Upper lobe of left lung (tissue), 6 donors: ENCODE data around the gene STK17B. TPM values are rescaled to one million over a fixed set of nuclear protein-coding genes. Genes with fewer than 3 reads are reported as not detected.

Experiments
- ATAC-seq, 2 donors: fragments of 200-7000 bp; cut with Tn5 transposase; one replicate each; pipeline ENCODE4 v1.9.1; 2022; ENCODE audit warnings: mild to moderate bottlenecking in 2 of 2, moderate library complexity in 2 of 2; ENCODE audit not compliant: low FRiP score in 2 of 2
- DNase-seq, 2 donors: peaks; one replicate each; pipeline ENCODE4 v3.0.0-alpha.2; 2019 to 2020
- H3K27ac ChIP-seq, 4 donors: fragments of 200-600 bp; sonication (generic); one replicate each; pipeline ENCODE4 v1.5.1; 2016 to 2019
- H3K27me3 ChIP-seq, 4 donors: fragments of 200-600 bp; sonication (generic); one replicate each; pipeline ENCODE4 v1.5.1; 2017 to 2019
- H3K36me3 ChIP-seq, 4 donors: fragments of 200-600 bp; sonication (generic); one replicate each; pipeline ENCODE4 v1.5.1; 2016 to 2019
- H3K4me1 ChIP-seq, 4 donors: fragments of 200-600 bp; sonication (generic); one replicate each; pipeline ENCODE4 v1.5.1; 2018 to 2019
- H3K4me3 ChIP-seq, 4 donors: fragments of 200-600 bp; sonication (generic); one replicate each; pipeline ENCODE4 v1.5.1; 2017 to 2019; ENCODE audit warnings: mild to moderate bottlenecking in 2 of 4, moderate library complexity in 1 of 4
- H3K9me3 ChIP-seq, 4 donors: fragments of 200-600 bp; sonication (generic); one replicate each; pipeline ENCODE4 v1.5.1; 2018 to 2019
- EP300 ChIP-seq, 4 donors: sonication (generic); formaldehyde crosslinking; IDR thresholded peaks; one replicate each; pipeline ENCODE4 v1.5.1; 2017; ENCODE audit warnings: antibody characterized with exemption in 4 of 4, control low read depth in 2 of 4
- POLR2A ChIP-seq, 4 donors: fragments of 450-650 bp; IDR thresholded peaks; one replicate each; pipeline ENCODE4 v1.5.1; 2016 to 2017; ENCODE audit warnings: antibody characterized with exemption in 4 of 4, mild to moderate bottlenecking in 2 of 4
- POLR2AphosphoS5 ChIP-seq, 2 donors: sonication (generic); formaldehyde crosslinking; IDR thresholded peaks; one replicate each; pipeline ENCODE4 v1.5.1; 2017; ENCODE audit warnings: antibody characterized with exemption in 2 of 2
- WGBS, 2 donors: methylation state at CpG; one replicate each; pipeline ENCODE4 v1.1.5; 2017 to 2018; 5-methylcytosine and 5-hydroxymethylcytosine counted together
- total RNA-seq, 6 donors: library from RNA; depleted of rRNA in 4 of 6; stranded (reverse); fragments of >200 nt in 4 of 6; gene quantifications; one replicate each; pipeline versions ENCODE4 v1.1.0 to v1.2.1, GENCODE V29; 2016 to 2021
- TF ChIP-seq, protein P1 (sequence below), 6 experiments: fragments of 450-650 bp in 4 of 6; fragments of 200-600 bp in 2 of 6; sonication (generic) in 2 of 6; IDR thresholded peaks; one replicate each; pipeline ENCODE4 v1.5.1; 2016 to 2019; ENCODE audit warnings: antibody characterized with exemption in 6 of 6
- donor health status: DM: no; HTN: no; CAD: no; lungs with moderate emphysema.
- donor health status: DM: no; HTN: yes; CAD: no; lungs with severe emphysema.

STK17B gene
- total RNA-seq, 6 donors from 2014 or later: 19.3 to 120 (median 53.4) TPM

DNA sequence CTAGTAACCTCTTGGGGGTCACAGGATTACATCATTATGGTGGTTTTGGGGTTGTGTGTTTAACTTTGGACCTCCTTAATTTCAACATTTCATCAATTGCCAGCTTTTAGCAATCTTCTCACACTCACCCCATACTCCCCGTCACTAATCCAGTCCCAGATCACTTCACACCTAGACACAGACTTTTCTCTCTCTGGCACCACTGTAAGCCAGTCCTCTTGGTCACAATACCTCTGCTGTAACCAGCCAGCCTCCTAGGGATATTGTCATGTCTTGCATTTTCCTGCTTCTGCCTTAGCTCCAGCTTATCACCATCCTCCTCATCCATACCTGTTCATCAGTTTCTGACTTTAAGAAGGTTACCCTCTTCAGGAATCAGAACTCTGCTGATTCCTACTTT is 1.6 kb upstream of the STK17B start:
- H3K27me3 ChIP-seq: no peaks in the 10 kb centered on the region
- DNase-seq (no peak), ATAC-seq (no peak)
- H3K9me3 ChIP-seq: no peaks in the 10 kb centered on the region
- H3K36me3 ChIP-seq: no peaks in the 10 kb centered on the region
- peaks cover 3 to 11% (median 5%) of the 10 kb centered on the region in 4 donors for H3K4me1 ChIP-seq
- H3K4me3 ChIP-seq: no peak overlapping the region
- H3K27ac ChIP-seq: peak overlapping the region in 2 of 4 donors; percentile 6 to 80
- 73% methylated on average over 1 of the region's 1 CpG for WGBS, 2 donors
- TF ChIP-seq EP300 (IDR thresholded peaks at IDR 0.05): no peak
- no peak for TF ChIP-seq POLR2AphosphoS5 (IDR thresholded peaks at IDR 0.05)
- no peak for TF ChIP-seq POLR2A (IDR thresholded peaks at IDR 0.05)
- TF ChIP-seq, protein P1, sequence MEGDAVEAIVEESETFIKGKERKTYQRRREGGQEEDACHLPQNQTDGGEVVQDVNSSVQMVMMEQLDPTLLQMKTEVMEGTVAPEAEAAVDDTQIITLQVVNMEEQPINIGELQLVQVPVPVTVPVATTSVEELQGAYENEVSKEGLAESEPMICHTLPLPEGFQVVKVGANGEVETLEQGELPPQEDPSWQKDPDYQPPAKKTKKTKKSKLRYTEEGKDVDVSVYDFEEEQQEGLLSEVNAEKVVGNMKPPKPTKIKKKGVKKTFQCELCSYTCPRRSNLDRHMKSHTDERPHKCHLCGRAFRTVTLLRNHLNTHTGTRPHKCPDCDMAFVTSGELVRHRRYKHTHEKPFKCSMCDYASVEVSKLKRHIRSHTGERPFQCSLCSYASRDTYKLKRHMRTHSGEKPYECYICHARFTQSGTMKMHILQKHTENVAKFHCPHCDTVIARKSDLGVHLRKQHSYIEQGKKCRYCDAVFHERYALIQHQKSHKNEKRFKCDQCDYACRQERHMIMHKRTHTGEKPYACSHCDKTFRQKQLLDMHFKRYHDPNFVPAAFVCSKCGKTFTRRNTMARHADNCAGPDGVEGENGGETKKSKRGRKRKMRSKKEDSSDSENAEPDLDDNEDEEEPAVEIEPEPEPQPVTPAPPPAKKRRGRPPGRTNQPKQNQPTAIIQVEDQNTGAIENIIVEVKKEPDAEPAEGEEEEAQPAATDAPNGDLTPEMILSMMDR (IDR thresholded peaks at IDR 0.05): no peak

DNA sequence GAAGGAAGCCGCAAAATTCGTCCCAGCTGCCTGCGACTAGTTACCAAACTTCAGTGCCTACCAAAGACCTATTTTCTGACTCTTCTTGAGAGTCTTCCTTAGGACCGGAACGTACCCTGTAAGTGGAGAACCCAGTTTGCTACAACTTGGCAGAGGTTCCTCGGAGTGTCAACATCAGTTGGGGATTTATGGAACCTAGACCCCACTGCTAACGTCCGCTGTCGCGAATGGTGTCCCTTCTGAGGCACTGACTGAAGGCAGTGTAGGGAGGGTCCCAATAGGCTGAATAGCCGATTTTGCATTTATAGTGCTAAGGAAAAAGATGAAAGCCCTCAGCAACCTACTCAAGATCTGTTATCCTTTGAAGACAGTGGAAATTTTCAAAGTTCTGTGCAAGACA is 568 bp upstream of the STK17B start:
- WGBS, 2 donors: 3 to 5% methylated on average over 7 to 11 of the region's 11 CpGs
- ATAC-seq (no peak), DNase-seq (no peak)
- Histone ChIP-seq H3K9me3 (no peaks in the 10 kb centered on the region), H3K4me3 (peak overlapping the region; percentile 22 to 93 (median 86)), H3K27ac (peak overlapping the region; percentile 57 to 98 (median 88)), H3K36me3 (no peaks in the 10 kb centered on the region), H3K27me3 (no peaks in the 10 kb centered on the region), H3K4me1 (peaks cover 6 to 18% (median 10%) of the 10 kb centered on the region in 4 donors)
- TF ChIP-seq EP300 (IDR thresholded peaks at IDR 0.05) (no peak), POLR2A (IDR thresholded peaks at IDR 0.05) (no peak)
- TF ChIP-seq, protein P1 (IDR thresholded peaks at IDR 0.05): no peak

- no peaks in the 10 kb centered on the region for H3K27me3 ChIP-seq
- no peaks in the 10 kb centered on the region for H3K36me3 ChIP-seq
- peak; percentile 36 to 92 for DNase-seq
- H3K4me3 ChIP-seq: peak overlapping the region; percentile 82 to 93 (median 86)
- peak; percentile 64 to 65 for ATAC-seq
- WGBS, 2 donors: 0% methylated on average over 7 to 32 of the region's 54 CpGs
- peaks cover 6 to 27% (median 14%) of the 10 kb centered on the region in 4 donors for H3K4me1 ChIP-seq
- TF ChIP-seq POLR2AphosphoS5 (IDR thresholded peaks at IDR 0.05) (peak in 1 of 2 donors; percentile 6), POLR2A (IDR thresholded peaks at IDR 0.05) (no peak)
- H3K9me3 ChIP-seq: no peaks in the 10 kb centered on the region
- peak overlapping the region; percentile 94 to 98 (median 96) for H3K27ac ChIP-seq
These were observed 651 bp downstream of the STK17B start for GRCh38 chr2:196170606-196171247.

DNA sequence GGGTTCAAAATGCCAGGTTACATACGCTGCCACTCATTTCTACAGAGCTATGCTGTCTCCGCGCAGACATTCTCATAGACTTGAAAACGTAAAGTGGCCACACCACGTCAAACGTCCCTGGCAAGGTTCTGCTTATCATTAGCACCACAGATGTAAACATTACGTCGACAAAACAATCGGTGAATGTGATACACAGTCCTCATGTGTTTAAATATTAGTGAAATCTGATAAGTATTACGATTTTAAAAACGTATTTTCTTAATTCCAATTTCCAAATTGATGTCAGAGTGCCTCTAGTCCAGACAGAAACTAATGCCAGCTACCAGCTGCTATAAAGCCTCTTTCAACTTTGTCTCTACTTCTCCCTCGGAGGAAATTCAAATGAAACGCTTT is 1.2 kb downstream of the STK17B start:
- ATAC-seq (peak; percentile 55 to 67), DNase-seq (peak in 1 of 2 donors; percentile 78)
- TF ChIP-seq EP300 (IDR thresholded peaks at IDR 0.05): peak in 1 of 4 donors; percentile 7
- peak in 1 of 2 donors; percentile 69 for TF ChIP-seq POLR2AphosphoS5 (IDR thresholded peaks at IDR 0.05)
- TF ChIP-seq, protein P1 (IDR thresholded peaks at IDR 0.05): no peak
- TF ChIP-seq POLR2A (IDR thresholded peaks at IDR 0.05): peak in 2 of 4 donors; percentile 49 to 69

DNA sequence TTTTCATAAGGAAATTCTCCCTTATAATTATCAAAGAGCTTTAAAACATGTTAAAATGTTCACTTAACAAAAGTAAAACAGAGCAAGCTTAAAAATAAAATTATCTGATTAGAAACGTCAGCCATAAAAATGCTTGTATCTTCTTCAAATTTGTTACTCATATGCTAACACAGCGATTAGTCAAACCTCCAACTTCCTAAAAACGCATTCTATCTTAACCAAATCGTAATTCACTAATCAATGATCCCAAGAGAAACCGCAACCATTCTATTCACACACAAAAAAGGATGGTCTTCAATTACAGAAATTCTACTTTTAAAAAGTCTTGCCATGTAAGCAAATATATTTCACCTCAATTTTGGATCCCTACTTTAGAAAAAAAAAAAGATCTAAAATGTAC is 1.9 kb downstream of the STK17B start:
- H3K36me3 ChIP-seq: no peaks in the 10 kb centered on the region
- H3K4me1 ChIP-seq: peaks cover 6 to 33% (median 14%) of the 10 kb centered on the region in 4 donors
- no peaks in the 10 kb centered on the region for H3K9me3 ChIP-seq
- peak overlapping the region; percentile 82 to 93 (median 86) for H3K4me3 ChIP-seq
- TF ChIP-seq POLR2A (IDR thresholded peaks at IDR 0.05) (no peak), POLR2AphosphoS5 (IDR thresholded peaks at IDR 0.05) (no peak), EP300 (IDR thresholded peaks at IDR 0.05) (no peak)
- TF ChIP-seq, protein P1 (IDR thresholded peaks at IDR 0.05): no peak
- 35 to 59% methylated on average over 5 of the region's 5 CpGs for WGBS, 2 donors
- H3K27ac ChIP-seq: peak overlapping the region; percentile 94 to 98 (median 96)
- no peaks in the 10 kb centered on the region for H3K27me3 ChIP-seq
- DNase-seq: no peak
- ATAC-seq: no peak

More for the DNA sequence above, 1.2 kb downstream of the STK17B start:
- Histone ChIP-seq H3K4me1 (peaks cover 6 to 32% (median 14%) of the 10 kb centered on the region in 4 donors), H3K27me3 (no peaks in the 10 kb centered on the region), H3K36me3 (no peaks in the 10 kb centered on the region), H3K4me3 (peak overlapping the region; percentile 82 to 93 (median 86)), H3K27ac (peak overlapping the region; percentile 94 to 98 (median 96)), H3K9me3 (no peaks in the 10 kb centered on the region)
- 0% methylated on average over 13 of the region's 13 CpGs for WGBS, 2 donors
